GM12878 (cell line): ENCODE measurements around the gene TCP11L1.

Source experiments
- EP300 ChIP-seq, 2 experiments: fragments of 150-350 bp in 1 of 2; IDR thresholded peaks; 2 replicates each; pipeline ENCODE4 v1.6.1; 2011 to 2012; ENCODE audit warnings: low read depth in 2 of 2, low read length in 2 of 2, borderline replicate concordance in 1 of 2, improper control_type of control experiment in 1 of 2, inconsistent platforms in 1 of 2; ENCODE audit not compliant: control insufficient read depth in 1 of 2
- NFIC ChIP-seq: IDR thresholded peaks from 2 replicates; pipeline ENCODE4 v1.6.1; 2012; ENCODE audit warnings: low read depth, mild to moderate bottlenecking, inconsistent platforms, low read length, moderate library complexity
- YY1 ChIP-seq: IDR thresholded peaks from 2 replicates; pipeline ENCODE4 v1.6.1; 2011; ENCODE audit warnings: low read depth, mild to moderate bottlenecking, low read length
- TF ChIP-seq, protein P1 (sequence below), 3 experiments: IDR thresholded peaks in 2 of 3; conservative IDR thresholded peaks in 1 of 3; 2 replicates each; pipeline ENCODE4 v1.5.1; 2011; ENCODE audit warnings: low read depth in 3 of 3, low read length in 3 of 3, mild to moderate bottlenecking in 3 of 3, control low read depth in 2 of 3, moderate library complexity in 2 of 3, inconsistent platforms in 1 of 3, mixed read lengths in 1 of 3; ENCODE audit not compliant: control insufficient read depth in 2 of 3, insufficient read depth in 1 of 3; ENCODE audit errors: extremely low read depth in 1 of 3

- no peak for TF ChIP-seq YY1
- TF ChIP-seq, protein P1, sequence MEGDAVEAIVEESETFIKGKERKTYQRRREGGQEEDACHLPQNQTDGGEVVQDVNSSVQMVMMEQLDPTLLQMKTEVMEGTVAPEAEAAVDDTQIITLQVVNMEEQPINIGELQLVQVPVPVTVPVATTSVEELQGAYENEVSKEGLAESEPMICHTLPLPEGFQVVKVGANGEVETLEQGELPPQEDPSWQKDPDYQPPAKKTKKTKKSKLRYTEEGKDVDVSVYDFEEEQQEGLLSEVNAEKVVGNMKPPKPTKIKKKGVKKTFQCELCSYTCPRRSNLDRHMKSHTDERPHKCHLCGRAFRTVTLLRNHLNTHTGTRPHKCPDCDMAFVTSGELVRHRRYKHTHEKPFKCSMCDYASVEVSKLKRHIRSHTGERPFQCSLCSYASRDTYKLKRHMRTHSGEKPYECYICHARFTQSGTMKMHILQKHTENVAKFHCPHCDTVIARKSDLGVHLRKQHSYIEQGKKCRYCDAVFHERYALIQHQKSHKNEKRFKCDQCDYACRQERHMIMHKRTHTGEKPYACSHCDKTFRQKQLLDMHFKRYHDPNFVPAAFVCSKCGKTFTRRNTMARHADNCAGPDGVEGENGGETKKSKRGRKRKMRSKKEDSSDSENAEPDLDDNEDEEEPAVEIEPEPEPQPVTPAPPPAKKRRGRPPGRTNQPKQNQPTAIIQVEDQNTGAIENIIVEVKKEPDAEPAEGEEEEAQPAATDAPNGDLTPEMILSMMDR (IDR thresholded peaks at IDR 0.05 in 2 of 3, conservative IDR thresholded peaks at IDR 0.05 in 1 of 3; ENCODE audit: control insufficient read depth in 2 of 3, extremely low read depth in 1 of 3, insufficient read depth in 1 of 3, low read depth in 3 of 3, low read length in 3 of 3), result no peak
- TF ChIP-seq NFIC, result no peak
- no peak for TF ChIP-seq EP300 (IDR thresholded peaks at IDR 0.05; ENCODE audit: borderline replicate concordance in 1 of 2, control insufficient read depth in 1 of 2, low read depth in 2 of 2, low read length in 2 of 2)
Measured at GRCh38 chr11:33017965-33018364, 21.4 kb upstream of the TCP11L1 start.
